Myocyte (in vitro differentiated cells): ENCODE measurements around the gene DTNBP1. TPM values are rescaled to one million over a fixed set of nuclear protein-coding genes. Genes with fewer than 3 reads are reported as not detected.

Experiments
- DNase-seq: peaks from one replicate; pipeline ENCODE4 v3.0.0-alpha.2; 2012; ENCODE audit warnings: low read depth
- total RNA-seq: library from RNA; depleted of rRNA; stranded (reverse); fragments of >200 nt; gene quantifications from 2 replicates; pipeline ENCODE4 v1.2.3, GENCODE V29; 2014

The DTNBP1 gene
- total RNA-seq, 1 donor from 2014 or later, result 4.3 TPM

DNA sequence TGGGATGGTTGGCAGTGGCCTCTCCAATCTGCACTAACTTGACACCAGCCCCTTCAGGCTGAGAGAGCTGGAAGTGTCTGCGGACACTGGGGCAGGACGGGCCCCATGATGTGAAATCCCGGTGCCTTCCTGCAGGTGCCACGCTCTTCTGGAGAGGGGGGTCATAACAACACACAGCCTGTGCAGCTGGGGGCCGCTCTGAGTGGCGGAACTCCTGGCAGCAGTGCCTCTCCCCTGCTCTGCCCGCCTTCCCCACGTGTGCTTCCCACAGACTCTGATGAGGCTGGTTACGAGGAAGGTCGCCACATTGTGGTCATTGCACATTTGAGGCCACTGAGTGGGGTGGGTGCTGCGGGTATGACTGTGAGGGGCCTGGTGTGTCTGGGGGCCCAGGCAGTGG lies 145.2 kb downstream of the DTNBP1 start:
- no peak for DNase-seq

DNA sequence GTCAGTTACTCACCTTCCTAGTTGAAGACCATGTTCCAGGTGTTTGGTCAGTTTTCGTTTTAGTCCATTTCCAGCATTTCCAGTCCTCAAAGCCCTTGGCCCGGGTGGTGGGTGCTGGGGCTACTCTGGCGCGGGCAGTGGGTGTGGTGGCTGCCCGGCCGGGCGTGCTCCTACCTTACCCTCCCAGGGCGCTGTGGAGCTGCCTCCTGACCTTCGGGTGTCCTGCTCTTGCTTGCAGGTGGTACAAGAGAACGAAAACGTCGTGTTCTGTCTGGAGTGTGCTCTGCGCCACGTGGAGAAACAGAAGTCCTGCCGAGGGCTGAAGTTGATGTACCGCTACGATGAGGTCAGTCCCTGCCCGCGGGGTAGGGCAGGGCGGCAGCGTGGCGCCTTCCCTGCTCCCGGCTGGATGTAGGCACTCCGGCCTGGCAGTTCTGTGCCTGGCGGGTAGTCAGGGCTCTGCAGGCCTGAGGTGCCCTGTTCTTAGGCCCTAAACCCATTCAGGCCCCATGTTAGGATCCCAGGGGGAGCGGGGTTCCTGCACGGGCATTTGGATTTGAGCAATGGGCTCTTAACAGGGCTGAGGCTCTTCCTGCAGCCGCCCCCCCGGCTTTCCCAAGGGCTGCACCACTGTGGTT lies 145.8 kb downstream of the DTNBP1 start:
- DNase-seq, result no peak

DNA sequence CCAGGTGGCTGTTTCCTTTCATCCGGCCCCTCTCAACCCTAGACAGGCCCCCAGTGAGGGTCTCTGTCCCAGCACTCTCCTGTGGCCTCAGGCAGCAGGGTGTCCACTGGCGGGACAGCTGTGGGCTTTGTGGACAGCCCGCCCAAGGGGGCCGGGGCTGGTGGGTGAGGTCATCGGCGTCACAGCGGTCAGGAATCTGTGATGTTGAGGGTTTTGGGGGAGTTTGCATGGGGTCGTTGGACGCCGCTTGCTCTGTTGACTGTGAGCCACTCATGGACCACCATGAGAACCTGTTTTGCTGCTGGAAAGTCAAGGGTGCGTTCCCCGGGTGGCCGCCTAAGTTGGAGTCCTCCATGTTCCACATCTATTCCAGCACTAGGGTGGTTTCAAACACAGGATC lies 146.4 kb downstream of the DTNBP1 start:
- no peak for DNase-seq

DNA sequence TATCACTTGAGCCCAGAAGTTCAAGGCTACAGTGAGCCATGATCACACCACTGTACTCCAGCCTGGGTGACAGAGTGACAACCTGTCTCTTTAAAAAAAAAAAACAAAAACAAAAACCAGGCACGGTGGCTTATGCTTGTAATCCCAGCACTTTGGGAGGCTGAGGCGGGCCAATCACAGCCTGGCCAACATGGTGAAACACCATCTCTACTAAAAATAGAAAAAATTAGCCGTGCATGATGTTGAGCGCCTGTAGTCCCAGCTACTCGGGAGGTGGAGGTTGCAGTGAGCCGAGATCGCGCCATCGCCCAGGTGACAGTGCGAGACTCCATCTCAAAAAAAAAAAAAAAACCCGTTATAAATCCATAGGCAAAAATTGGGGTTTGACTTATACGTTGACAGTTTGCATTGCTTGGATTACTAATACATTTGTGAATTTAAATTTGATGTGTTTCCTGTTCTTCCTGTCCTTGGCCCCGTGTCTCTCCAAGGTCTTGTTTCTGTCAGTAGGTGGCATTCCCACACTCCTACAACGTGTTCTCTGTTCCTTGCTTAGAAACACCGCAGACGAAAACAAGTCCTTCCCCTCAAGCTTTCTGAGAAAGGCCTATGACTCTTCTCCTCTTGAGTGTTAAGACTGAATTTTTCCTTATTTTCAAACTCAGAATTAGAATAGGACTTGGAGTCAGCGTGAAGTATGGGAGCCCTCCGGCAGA lies 147.0 kb downstream of the DTNBP1 start:
- DNase-seq, result no peak

DNA sequence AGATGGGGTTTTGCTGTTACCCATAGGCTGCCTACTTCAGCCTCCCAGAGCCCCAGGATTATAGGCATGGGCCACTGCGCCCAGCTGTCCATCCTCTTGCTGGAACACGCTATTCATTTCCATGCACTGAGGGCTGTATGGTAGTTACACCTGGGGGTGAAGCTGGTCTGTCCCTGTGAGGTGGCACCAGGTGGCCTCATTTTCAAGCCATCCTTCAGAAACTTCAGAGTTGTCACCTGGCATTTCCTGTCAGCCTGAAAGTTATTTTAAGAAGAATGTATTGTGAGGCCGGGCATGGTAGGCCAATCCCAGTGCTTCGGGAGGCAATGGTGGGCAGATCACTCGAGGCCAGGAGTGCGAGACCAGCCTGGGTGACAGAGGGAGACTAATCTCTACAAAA lies 147.6 kb downstream of the DTNBP1 start:
- no peak for DNase-seq

DNA sequence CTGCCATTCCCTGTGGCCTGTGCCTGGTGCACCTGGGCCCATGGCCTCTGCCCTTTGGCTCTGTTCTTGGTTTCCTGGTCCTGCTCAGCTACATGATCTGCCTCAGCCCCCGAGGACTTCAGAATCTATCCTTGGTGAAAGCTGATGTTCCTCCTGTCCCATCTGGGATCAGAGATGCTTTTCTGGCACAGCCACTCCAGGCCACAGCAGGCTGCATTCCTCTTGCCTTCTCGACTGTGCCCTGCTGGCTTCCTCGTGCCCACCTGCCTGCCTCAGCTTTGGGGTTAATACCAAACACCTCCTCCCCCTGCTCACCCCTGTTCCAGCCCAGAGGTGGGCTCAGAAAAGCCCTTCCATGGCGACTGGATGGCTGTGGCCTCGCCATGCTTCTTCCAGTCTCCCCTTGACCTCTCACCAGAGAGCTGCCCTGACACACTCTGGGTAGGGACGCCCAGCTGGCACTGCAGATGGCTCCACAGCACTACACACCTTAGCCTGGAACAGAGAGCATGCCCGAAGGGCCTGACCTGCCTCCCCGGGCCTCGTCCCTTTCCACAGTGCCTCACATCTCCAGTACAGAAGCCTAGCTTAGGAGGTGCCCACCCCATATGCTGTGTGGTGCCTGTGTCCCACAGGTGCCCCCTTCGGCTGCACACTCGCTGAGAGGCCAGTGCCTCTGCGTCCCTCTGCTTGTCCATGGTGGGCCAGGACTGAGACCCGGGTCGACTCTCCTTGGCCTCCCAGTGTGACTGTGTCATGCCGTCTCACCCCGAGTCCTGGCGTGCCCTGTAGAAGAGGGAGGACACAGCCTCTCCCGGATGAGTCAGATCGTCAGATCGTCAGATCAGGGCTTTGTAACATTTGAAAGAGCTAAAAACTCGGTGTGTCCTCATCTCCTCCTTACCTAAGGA lies 148.8 kb downstream of the DTNBP1 start:
- no peak for DNase-seq

DNA sequence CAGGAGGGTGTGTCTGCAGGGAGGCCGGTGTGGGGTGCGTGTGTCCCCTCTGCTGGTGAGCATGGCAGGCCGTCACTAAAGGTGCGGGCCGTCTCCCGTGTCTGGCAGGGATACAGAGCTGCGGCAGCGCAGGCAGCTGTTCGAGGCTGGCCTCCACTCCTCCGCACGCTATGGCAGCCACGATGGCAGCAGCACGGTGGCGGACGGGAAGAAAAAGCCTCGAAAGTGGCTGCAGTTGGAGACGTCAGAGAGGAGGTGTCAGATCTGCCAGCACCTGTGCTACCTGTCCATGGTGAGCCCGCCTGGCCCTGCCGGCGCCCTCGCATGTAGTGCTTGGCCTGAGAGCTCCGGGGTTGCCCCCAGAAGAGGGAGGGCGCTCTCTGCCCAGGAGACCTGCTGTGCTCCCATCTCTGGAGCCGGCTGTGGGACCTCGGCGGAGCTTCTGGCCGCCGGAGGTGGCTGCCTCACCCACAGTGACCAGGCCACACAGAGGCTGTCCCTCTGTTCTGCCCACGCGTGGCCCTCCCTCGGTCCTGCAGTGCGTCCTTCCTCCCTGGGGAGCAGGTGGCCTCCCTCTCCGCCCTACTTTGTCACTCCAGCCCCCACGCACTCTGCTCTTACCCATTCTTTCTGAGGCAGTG lies 149.6 kb downstream of the DTNBP1 start:
- DNase-seq, result no peak

DNA sequence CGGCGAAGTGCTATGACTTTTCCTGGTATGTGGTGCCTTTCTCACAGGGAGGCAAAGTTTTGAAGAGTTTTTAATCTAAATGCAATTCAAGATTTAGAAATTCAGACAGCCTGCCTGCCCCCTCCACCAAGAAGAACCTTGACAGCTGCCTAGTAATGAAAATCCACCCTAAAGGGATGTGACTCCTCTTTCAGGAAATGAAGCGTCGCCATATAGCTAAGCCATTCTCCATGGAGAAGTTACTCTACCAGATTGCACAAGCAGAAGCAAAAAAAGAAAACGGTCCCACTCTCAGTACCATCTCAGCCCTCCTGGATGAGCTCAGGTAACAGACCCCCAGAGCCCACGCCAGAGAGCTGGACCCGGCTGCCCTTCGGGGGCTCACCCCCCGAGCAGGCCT lies 150.1 kb downstream of the DTNBP1 start:
- no peak for DNase-seq

DNA sequence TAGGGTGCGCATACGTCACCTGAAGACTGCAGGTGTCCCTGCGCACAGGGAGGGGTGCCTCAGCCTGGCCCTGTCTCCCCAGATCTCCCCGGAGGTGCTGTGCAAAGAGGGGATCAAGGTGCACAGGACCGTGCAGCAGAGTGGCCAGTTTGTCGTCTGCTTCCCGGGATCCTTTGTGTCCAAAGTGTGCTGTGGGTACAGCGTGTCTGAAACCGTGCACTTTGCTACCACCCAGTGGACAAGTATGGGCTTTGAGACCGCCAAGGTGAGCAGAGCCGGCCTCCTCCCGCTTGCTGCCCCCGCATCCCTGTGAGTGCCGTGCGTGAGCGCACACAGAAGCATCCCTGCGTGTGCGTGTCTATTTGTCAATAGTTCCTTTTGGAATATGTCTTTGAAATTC lies 150.7 kb downstream of the DTNBP1 start:
- DNase-seq, result no peak

DNA sequence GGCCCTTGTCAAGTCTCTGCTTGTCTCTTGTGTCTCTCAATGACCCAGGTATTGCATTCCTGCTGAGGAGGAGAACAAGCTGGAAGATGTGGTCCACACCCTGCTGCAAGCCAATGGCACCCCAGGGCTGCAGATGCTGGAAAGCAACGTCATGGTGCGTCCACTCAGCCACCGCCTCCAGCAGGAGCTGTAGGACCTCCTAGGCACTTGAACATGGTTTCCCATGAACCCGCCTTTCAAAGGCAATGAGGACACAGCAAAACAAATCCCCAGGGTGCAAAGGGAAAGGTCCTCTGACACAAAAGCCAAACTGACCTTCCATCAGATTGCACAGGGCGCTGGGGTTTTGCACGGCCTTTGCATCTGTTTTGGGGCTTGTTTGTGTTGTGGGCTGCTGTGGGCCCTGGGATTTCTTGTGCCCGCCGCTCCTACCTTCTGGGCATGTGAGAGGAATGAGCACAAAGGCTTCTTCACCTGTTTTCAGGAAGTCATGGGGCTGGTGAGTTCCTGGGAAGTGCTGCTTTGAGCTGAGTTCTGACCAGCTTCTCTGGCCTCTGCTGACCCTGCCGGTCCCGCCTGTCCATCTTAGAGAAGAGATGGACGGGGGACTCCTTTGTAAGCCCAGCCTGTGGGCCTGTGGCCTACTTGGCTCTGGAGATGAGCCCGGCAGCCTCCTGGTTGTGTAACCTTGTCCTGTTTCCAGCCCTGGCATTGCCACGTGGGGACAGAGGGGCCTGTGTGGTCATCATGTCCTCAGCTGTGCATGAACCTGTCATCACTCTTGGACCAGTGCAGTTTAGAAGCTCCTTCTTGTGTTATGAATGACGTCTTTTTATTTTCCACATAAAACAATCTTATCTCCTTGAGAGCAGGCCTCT lies 151.3 kb downstream of the DTNBP1 start:
- DNase-seq, result peak; percentile 47

DNA sequence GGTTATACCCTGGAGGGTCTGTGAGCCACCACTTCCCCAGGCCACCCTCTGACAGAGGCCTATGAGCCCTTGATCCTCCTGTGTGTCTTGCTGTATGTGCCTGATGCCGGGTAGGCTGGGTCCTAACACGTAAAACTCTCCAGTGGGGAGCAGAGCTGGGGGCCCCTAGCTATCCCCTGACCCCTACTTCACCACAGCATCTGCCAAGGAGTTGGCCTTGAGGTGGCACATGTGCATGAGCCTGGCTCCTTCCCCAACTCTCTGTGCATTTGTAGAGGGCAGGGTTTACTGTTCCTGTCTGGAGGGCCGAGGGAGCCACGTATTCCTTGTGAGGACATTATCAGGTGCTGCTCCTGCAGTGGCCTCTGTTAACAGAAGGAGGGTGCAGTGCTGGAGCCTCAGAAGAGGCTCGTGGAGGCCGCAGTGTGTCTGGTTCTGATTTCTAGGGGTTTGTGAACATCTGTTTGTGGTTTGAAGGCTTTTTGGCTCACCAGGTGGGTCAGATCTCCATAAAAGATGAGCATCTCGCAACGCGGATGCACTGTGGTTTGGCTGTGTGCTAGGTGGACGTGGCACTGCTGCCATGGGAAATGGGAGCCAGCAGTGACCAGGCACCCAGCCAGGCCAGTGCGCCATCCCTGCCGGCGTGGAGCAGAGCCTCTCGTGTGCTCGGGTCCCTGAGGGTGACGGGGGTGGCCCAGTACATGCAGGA lies 152.1 kb downstream of the DTNBP1 start:
- DNase-seq, result no peak

DNA sequence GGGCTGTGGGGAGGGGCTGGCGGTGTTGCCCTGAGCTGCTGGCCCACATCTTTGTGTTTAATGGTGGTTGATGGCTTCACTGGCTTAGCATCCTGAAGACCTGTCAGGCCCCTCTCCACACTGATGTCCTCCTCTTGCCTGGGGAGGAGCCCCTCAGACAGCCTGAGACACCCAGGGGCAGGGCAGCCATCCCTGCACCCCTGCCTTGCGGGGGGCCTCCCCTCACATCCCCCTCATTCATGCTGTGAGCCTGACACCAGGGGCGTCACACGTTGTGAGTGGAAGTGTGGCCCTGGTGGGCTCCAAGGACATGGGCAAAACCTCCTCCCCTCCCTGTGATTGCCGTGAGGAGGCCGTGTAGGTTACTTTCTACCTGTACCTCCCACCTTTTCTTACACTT lies 152.7 kb downstream of the DTNBP1 start:
- DNase-seq, result no peak

DNA sequence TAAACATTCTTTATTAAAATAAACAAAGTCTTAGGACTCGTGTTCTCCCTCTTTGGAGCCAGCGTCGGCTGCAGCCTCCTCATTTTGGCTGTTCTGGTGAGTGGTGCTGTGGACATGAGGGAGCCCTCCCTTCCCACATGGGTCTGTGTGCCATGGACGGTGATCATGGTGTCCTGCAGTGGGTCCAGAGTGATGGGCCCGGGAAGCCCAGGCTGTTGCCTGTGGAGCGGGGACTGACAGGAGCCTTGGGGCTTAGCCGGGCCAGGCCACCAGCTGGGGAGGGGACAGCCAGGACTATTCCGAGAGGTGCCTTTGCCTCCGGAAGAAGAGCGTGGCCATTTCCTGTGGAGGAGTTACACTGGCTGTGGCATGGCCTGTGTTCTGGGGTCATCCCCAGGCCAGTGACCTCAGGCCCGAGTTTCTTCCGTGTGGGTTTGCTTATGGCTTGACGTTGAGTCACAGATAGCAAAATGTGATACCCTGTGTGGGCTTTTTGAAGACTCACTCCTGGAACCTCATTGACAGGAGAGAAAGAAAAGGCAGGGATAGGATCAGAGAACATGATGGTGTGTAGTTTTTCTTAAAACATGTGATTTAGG lies 153.4 kb downstream of the DTNBP1 start:
- no peak for DNase-seq

DNA sequence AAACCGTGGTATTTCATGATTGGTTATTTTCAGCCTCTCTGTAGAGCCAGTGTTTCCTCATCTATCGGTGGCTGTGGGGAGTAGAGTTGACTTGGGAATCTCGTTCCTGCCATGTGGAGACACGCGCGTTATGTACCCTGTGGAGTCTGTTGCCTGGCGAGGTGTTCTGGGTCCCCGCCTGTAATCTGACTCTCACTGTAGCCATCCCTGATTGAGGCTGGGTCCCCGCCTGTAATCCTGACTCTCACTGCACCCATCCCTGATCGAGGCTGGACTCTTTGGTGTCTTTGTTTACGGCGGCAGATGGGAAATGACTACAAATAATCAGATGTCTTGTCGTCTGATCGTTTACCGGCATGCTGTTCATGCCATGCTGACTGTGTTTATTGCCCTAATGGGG lies 153.9 kb downstream of the DTNBP1 start:
- DNase-seq, result no peak

DNA sequence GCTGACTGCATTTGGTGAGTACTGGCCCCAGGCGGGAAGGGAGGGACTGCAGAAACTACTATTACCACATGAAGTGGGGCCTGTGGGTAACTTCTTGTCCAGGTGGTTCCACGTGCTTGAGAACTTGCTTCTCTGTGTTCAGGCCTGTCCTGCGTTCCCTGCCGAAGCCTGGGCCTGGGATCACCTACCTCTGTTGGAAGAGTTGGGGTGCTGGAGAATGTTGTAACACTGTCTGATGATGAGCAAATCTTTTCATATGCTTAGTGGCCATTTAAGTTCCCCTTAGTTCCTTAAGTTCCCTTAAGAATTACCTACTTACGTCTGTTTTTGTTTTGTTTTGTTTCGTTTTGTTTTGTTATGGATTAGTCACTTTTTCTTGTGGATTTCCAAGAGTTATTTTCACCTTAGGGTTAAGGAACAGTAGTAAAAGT lies 154.4 kb downstream of the DTNBP1 start:
- DNase-seq, result no peak

DNA sequence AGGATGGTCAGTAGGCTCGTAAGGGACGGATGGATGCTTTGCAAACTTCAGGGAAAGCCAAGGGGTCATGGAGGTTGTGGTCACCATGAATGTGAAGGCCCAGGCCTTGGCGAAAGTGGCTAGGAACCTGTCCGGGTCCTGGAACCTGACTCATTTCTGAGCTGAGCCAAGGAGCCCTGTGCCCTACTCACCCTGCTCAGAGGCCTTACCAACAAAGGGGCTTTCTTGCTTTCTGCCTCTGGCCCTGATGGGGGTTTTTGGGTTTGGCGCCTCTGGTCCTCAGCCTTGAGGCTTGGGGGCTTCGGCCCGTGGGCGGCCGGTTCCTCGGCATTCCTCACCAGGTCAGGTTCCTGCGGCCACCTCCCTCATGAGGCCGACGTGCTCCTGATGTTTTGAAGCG lies 155.1 kb downstream of the DTNBP1 start:
- no peak for DNase-seq

DNA sequence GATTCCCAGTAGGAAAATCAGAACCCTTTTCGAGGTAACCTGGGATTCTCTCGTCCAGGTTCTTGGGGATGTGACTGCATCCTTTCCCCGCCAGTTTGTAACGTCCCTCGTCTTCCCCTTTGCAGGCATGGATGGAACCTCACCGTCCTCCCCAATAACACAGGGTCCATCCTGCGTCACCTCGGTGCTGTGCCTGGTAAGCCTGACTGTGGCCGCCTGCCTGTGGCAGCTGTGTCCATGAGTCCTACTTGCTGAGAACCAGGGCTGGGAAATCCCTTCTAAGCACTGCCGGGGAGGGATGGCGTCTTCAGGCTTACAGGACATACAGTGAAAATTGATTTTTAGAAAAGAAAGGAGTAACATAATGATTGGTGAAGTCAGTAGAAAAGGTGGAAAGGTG lies 155.6 kb downstream of the DTNBP1 start:
- DNase-seq, result no peak

DNA sequence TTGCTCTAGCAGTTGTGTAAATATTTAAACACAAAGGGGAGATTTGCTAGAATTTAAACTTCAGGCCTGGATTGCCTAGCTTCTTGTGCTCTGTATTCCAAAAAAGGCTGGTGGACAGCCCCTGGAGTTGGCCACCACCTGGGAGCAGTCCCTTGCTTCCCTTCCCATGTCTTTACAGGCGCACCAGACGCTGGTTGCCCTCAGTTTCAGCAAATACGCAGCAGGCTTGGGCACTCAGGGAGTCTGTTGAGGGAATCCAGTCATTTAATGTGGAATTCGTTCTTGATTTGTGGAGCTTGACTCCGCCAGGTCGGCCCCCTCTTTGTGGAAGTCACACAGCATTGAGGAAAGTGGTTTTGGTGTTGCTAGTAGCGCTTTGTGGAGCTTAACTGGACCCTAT lies 156.8 kb downstream of the DTNBP1 start:
- DNase-seq, result no peak

DNA sequence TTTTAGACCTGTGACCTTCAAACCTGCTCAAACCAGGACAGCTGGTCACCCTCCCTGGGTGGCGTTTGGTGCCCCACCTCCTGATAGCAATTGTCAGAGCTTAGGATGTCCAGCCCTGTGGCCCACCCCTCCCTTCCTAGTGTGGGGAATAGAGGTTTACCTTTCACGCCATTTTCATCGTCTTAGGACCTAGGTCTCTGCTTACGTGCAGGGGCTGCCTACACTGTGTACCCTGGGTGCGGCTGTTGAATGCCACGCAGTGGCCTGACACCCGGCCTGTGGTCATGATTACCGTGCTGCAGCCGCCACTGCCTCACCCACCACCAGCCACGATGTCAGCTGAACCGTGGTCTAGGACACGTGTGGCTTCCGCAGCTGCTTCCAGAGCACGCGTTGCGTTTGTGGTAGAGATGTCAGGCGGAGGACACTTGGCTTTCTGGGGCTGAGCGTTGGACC lies 157.3 kb downstream of the DTNBP1 start:
- peak; percentile 97 for DNase-seq
